ENCODE results near the gene STK32C.

The STK32C gene

GRCh38 chr10:132248455-132249225 lies 59.1 kb downstream of the STK32C start:
- DNase-seq (ENCODE audit: low read depth in 2 of 2), result peak in 1 of 2 donors; percentile 53

DNA sequence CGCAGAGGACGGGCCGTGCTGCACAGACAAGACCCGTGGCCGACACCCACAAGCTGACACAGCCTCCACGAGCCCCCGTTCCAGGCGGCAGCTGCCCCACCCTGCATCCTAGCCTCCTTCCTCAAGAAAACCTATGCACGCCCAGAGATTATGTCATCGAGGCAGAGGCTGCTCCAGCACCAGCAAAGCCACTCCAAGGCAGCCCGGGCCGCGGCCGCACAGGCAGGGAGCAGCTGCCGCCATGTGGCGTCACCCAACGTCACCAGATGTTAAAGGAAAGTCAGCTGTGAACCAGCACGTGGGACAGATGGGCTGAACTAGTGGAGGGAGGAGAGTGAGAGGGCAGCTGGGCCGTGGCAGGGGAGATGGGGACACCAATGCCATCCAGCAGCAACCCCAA lies 59.8 kb downstream of the STK32C start:
- DNase-seq (ENCODE audit: low read depth in 2 of 2), result no peak

- DNase-seq (ENCODE audit: low read depth in 2 of 2), result no peak
Measured at GRCh38 chr10:132246296-132246695, 61.5 kb downstream of the STK32C start.

- no peak for DNase-seq (ENCODE audit: low read depth in 2 of 2)
Measured at GRCh38 chr10:132245056-132245455, 62.7 kb downstream of the STK32C start.

- DNase-seq (ENCODE audit: low read depth in 2 of 2), result no peak
Measured at GRCh38 chr10:132243626-132244025, 64.1 kb downstream of the STK32C start.

GRCh38 chr10:132243141-132243540 lies 64.6 kb downstream of the STK32C start:
- DNase-seq (ENCODE audit: low read depth in 2 of 2), result no peak

- DNase-seq (ENCODE audit: low read depth in 2 of 2), result no peak
Measured at GRCh38 chr10:132242103-132242840, 65.5 kb downstream of the STK32C start.

- no peak for DNase-seq (ENCODE audit: low read depth in 2 of 2)
Measured at GRCh38 chr10:132241496-132241895, 66.3 kb downstream of the STK32C start.

- DNase-seq (ENCODE audit: low read depth in 2 of 2), result no peak
Measured at GRCh38 chr10:132241086-132241485, 66.7 kb downstream of the STK32C start.

- DNase-seq (ENCODE audit: low read depth in 2 of 2), result no peak
Measured at GRCh38 chr10:132240581-132240980, 67.2 kb downstream of the STK32C start.

- DNase-seq (ENCODE audit: low read depth in 2 of 2), result no peak
Measured at GRCh38 chr10:132240156-132240555, 67.6 kb downstream of the STK32C start.

GRCh38 chr10:132239126-132240031 lies 68.4 kb downstream of the STK32C start:
- no peak for DNase-seq (ENCODE audit: low read depth in 2 of 2)

GRCh38 chr10:132238371-132239125 lies 69.2 kb downstream of the STK32C start:
- DNase-seq (ENCODE audit: low read depth in 2 of 2), result no peak

DNA sequence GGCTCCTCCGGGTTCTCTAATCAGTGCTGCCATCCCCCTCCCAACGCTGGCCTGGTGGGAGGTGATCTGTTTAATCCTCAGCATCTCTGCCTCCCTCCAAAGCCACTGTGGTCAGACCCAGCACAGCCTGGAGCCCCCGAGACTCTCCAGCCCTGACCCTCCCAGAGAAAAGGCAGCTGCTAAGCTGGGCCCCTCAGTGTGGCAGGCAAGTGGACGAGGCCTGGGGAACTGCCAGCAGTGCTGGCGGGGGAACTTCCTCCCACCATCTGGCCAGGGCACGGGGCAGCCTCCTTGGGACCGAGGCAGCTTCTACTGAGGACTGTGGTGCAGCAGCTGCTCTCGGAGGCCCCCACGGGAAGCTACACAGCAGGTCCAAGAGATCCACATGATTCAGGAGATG lies 69.9 kb downstream of the STK32C start:
- DNase-seq (ENCODE audit: low read depth in 2 of 2), result no peak

DNA sequence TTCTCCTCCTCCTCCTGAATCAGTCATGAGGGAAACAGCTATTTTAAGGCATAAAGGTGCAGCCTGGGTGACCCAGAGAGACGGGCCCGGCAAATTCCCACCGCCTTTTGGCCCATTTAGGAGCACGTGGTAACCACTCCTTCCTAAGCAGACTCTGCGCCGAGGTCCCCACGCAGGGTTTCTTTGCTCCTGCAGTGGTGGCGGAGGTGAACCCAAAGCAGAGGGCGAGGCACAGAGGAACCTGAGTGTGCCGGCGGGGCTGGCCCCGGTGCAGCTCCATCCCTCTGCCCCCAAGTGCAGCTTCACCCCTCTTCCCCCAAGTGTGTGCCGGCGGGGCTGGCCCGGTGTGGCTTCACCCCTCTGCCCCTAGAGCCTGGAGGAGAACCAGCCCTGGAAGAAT lies 70.4 kb downstream of the STK32C start:
- no peak for DNase-seq (ENCODE audit: low read depth in 2 of 2)

DNA sequence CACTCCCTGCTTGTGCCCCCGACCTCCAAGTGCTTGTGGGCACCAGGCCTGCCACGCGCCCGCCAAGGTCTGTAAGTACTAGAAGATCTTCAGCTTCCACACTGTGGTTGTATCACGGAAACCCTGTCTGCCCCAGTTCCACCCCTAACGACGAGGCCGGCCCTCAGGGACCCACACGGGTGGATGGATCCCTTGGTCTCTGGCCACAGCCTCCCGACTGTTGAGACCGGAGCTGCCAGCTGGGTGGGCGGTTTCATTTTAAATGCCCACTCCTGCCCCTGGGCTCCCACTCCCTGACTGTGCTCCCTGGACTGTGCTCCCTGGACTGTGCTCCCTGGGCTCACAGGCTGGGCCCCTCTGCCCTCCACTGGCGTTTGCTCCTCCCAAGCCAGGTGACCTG lies 70.9 kb downstream of the STK32C start:
- DNase-seq (ENCODE audit: low read depth in 2 of 2), result no peak

DNA sequence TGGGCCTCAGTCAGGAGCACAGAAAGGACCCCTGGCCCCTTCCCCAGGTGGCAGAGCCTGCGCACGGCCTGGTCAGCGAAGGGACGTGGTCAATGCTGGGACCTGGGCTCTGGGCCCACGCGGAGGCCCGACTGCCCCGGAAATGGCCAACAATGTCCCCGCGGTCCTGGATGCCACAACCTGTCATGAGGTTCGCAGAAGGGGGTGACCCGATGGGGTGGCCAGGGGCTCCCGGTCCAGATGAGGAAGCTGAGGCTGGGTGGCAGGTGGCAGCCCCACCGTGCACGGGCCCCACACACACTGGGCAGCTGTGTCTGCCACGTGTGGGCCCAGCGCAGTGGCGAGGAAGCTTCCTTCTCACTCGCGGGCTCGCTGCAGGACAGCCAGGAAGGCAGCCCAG lies 71.6 kb downstream of the STK32C start:
- no peak for DNase-seq (ENCODE audit: low read depth in 2 of 2)

DNA sequence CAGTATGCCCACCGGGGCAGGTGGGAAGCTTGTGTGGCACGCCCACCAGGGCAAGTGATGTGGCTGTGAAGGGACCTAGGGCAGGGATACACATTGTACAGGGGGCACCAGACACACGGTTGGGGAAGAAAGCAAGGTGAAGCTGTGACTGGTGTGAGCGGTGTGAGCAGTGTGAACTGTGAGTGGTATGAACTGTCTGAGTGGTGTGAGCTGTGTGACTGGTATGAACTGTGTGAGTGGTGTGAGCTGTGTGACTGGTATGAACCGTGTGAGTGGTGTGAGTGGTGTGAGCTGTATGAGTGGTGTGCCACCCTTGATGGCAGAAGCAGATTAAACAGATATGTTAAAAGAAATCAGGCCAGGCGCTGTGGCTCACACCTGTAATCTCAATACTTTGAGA lies 72.9 kb downstream of the STK32C start:
- no peak for DNase-seq (ENCODE audit: low read depth in 2 of 2)

- DNase-seq (ENCODE audit: low read depth in 2 of 2), result no peak
Measured at GRCh38 chr10:132233501-132234085, 74.2 kb downstream of the STK32C start.

DNA sequence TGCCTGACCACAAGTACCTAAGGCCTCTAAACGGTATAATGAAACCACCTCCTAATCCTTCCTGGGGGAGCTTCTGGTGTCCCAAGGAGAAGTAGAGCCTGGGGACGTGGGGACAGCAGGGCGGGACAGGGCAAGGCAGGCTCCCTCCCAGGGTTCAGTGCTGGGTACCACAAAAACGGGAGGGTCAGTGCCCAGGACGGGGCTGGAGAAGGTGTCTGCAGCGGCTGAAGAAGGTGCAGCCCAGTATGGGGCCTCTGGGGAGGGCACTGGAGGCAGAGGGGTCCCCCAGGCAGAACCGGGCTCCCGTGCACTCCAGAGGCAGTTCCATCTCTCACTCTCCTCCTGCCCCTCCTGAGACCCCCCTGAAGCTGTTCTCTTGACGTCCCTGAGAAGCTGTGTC lies 74.8 kb downstream of the STK32C start:
- no peak for DNase-seq (ENCODE audit: low read depth in 2 of 2)
